GM18868 (cell line): ENCODE measurements around the gene FAM114A1.
"Not testable (repeated sequence)": the region's sequence is repeated elsewhere in the genome, so short reads cannot be mapped to it uniquely, and the experiment has no call there.

Experiments used
- ATAC-seq: cut with Tn5 transposase; IDR thresholded peaks from one replicate; pipeline ENCODE4 v1.9.1; 2021; ENCODE audit warnings: mild to moderate bottlenecking, moderate library complexity; ENCODE audit not compliant: unreplicated experiment

The FAM114A1 gene

GRCh38 chr4:38898245-38898644, 30.6 kb downstream of the FAM114A1 start:
- ATAC-seq = no peak

- ATAC-seq = no peak
Observed at GRCh38 chr4:38902221-38902620, 34.6 kb downstream of the FAM114A1 start.

DNA sequence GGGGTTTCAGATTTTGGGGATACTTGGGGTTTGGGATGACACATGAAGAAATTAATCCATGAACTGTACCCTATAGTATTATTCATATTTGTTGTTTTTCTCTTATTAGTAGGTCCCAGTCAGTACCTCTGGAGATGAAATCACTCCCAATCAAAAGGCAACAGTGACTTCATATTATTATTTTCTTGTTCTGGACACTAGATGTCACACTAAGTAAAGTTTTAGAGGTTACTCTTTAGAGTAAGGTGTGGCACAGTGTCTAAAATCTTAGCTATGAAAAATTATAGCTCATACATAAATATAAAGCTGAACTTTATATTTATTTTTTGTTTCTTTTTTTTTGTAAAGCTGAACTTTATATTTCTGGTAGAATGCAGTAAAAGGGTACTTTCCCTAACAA, 35.1 kb downstream of the FAM114A1 start:
- no peak for ATAC-seq

DNA sequence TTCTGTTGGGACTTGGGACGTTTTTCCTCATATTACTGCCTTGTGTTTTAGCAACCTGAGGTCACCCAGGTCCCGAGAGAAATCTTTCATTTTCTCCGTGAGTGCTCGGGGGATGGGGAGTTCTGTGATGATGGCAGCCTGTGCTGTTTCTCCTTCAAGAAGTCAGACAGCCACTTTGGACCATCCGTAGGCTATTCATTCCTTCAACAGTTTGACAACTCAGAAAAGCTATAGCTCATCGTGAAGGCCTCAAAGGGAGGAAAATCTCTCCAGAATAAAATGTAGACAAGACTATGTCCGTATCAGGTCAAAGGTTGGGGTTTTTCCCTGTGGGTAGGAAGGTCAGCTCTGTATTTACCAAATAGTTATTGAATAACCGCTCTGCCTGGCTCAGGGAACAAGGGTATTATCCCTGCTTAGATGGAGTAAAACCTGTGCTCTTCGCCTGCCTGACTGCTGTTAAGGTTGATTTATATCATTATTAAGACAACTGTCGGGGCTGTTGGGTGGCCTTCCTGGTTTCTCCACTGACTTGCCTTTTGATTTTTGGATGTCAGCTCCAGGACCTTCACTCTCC, 36.6 kb downstream of the FAM114A1 start:
- no peak for ATAC-seq

GRCh38 chr4:38904682-38905081, 37.1 kb downstream of the FAM114A1 start:
- ATAC-seq = no peak

- no peak for ATAC-seq
Observed at GRCh38 chr4:38905652-38906385, 38.2 kb downstream of the FAM114A1 start.

DNA sequence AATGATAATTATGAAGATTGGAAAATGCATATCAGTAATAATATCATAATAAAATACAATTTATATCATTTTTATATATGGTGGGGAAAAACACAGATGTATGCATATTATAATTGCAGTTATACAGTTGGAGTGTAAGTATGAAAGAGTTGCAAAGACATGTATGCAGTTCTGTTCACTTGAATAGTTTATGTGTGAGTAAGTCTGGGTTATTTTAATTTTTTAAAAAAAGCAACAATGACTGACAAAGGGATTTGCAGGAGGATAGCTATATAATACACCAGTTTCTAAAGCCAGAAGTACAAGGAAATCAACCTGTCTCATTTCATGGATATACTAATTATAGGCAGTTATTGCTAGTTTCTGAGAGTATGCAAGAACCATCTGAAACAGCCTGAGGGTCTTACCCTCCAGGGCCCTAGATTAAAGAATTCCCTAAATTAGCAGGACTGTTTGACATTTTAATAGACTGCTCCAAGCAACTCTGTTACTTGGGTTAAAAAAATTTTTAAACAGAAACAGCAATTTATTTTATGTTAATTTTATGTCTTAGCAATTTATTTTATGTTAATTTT, 40.2 kb downstream of the FAM114A1 start:
- ATAC-seq = no peak

- ATAC-seq = no peak
Observed at GRCh38 chr4:38909015-38909414, 41.4 kb downstream of the FAM114A1 start.

- no peak for ATAC-seq
Observed at GRCh38 chr4:38911257-38911656, 43.7 kb downstream of the FAM114A1 start.

DNA sequence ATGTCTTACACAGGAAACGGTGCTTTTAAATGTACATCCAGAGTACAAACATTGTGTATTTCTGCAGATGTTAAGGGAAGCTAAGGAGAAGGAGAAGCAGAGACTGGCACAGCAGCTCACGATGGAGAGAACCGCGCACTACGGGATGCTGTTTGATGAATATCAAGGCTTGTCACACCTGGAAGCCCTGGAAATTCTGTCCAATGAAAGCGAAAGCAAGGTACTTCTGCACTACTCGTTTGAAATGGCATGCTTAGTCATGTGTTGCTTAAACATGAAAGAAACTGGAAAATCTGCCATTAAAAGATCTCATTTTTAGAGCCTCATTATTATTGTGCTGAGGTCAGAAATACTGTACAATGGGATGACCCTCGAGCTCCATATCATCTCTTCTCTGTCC, 47.2 kb downstream of the FAM114A1 start:
- no peak for ATAC-seq

DNA sequence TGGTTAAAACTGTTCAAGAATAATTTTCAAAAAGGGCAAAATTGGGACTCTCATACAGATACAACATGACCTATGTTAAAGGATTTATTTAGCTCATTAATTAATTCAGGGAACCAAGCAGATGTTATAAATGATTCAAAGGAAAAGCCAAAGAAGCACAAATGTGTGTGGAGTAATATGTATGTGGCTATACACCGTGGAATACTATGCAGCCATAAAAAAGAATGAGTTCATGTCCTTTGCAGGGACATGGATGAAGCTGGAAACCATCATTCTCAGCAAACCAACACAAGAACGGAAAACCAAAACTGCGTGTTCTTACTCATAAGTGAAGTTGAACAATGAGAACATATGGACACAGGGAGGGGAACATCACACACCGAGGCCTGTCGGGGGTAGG, 48.7 kb downstream of the FAM114A1 start:
- ATAC-seq = not testable (repeated sequence)

DNA sequence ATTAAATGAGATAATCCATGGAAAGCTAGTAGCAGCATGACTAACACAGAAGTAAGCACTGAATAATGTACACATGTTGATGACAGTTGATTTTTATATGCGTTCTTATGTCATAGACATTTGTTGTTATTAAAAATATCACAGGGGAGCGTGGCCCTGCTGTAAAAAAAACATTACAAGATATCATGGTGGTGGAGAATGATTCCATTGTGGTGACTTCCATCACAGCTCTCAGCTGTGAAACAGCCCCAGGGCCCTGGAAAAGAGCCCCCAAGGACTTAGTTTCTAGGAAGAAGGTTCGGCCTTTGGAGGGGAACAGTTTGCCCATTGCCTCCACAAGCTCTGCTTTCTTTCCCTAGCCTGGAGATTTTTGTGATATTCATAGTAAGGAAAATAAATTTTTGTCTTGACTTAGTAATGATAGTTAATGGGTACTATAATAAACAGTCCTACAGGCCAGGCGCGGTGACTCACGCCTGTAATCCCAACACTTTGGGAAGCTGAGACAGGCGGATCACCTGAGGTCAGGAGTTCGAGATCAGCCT, 49.9 kb downstream of the FAM114A1 start:
- no peak for ATAC-seq

DNA sequence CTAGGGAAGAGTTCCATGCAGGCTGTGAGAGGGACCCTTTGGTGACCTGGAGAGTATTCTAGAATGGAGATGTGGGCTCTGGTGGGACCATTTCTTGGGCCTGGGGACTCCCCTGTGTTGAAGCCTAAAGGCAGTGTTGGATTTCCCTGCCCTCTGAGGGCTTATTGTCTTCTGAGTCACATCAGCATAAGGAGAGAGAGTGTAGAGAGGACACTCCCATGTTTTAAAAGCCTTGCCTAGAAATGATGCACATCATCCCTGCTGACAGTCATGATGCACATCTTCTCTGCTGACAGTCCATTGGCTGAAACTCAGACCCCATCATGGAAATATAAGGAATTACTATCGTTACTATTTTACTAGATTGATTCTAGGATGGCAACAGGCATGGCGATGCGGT, 51.9 kb downstream of the FAM114A1 start:
- no peak for ATAC-seq

GRCh38 chr4:38920186-38920585, 52.6 kb downstream of the FAM114A1 start:
- ATAC-seq = no peak

GRCh38 chr4:38920677-38921076, 53.1 kb downstream of the FAM114A1 start:
- ATAC-seq = no peak

DNA sequence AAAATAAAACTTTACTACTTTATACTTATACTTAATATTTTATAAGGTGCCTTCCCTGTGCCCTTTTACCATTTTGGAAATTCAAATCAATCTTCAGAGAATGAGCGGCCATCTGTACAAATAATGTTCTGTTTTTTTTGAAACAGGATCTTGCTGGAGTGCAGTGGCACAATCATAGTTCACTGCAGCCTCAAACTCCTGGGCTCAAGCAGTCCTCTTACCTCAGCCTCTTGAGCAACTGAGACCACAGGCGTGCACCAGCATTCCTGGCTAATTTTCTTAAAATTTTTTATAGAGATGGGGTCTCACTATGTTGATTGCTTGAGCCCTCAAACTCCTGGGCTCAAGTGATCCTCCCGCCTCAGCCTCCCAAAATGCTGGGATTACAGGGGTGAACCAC, 53.5 kb downstream of the FAM114A1 start:
- no peak for ATAC-seq

DNA sequence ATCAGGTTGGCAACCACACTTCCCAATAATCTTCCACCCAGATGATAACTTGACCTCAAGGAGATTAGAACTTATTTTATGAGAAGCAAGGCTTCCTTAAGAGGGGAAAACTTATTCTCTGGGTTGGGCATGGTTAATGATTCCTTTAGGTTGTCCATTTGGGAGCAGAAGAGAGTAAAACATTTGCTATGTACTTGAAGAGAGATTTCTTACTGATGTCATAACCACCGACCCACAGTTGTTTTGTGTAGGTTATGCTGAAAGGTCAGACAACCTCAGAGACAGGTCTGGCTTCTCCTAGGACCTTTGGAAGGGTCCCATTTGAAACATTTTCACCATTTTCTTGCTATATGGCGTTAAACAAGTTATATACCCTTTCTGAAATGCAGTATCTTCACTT, 56.1 kb downstream of the FAM114A1 start:
- no peak for ATAC-seq

DNA sequence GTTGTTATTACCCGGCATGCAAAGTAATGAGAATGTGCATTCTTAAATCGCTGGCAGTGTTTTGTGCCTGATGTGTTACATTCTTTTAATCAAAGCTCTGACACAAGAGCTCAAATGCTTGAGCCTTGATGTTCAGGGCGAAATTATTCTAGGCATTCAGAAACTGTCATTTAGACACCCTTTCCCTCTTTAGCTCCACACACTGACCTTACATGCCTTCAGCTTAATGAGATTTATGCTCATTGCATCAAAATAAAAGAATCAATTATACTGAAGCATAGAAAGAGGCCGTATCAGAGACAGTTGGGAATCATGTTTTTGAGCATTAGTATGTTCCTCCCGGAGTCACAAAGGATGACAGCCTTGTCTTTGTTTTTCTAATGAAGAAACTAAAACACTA, 56.7 kb downstream of the FAM114A1 start:
- no peak for ATAC-seq

DNA sequence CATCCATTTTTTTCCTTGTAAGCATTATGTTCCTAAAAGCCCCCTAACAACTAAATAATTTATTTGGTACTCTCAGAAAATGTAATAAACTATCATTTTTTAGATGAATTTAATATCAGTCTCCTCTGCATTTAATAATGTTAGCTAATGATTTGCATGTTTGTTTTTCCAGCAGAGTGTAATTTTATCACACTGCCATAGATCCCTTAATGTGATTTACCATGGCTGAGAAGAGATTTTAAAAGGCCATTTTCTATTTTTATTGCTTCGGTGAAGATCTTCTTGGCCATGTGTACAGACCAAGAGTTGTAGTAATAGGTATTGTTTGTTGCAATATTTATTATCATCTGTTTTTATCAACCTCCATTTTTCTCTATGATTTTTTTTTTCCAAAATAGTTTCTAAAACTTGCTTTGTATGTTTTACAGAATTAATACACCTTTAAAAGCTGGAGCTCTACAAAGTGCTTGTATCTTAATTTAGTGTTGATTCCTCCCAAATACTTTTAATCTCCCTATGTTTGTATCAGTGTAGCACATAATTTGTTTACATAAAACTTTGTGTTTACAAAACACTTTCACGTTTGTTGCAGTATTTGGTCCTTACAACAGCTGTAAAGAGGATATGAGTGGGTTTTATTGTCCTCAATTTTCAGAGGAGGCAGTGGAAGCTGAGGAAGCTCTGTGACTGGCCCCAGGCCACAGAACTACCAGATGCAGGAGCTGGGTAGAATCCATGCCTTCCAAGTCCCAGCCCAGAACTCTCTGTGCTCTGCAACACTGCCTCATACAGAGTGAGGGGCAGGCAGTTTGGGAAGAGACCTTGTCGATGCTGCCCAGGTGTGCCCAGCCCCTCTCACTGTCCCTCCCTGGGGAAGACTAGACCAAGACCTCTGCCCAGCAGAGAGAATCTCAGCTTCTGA, 58.1 kb downstream of the FAM114A1 start:
- ATAC-seq = no peak

DNA sequence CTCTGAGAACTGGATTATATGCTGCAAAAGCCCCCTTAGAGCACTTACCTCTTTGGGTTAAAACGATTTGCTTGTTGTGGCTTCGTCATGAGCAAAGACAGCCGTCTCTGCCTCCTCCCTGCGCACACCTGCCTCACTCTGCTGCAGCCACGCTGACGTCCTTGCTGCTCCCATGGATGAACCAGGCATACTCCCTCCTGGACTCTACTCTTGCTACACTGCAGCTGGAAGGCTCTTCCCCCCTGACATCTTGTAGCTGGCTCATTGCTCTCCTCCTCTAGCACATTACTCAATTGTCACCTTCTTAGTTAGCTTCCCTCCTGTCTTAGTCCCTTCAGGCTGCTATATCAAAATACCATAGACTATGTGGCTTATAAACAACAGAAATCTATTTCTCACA, 59.3 kb downstream of the FAM114A1 start:
- no peak for ATAC-seq

DNA sequence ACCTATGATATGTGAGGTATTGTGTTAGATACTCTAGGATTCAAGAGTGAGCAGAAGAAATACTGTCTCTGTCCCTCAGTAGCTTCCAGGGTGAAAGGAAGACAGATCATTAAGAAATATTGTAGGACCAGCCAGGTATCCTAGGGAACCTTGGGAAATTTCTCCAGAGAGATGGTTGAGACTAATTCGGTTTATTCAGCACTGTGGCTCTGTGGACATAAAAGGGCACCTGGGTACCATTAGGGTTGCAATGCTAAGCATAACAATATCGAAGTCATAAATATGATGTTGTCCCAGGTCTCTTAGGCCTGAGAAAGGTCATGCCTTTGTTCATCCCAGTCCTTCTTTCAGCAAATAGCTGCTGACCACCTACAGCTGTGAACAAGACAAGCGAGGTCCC, 61.0 kb downstream of the FAM114A1 start:
- ATAC-seq = no peak
